Testis (tissue), 3 donors: ENCODE measurements around the gene SLC26A8. TPM values are rescaled to one million over a fixed set of nuclear protein-coding genes. Genes with fewer than 3 reads are reported as not detected.

Source experiments
- DNase-seq: peaks from one replicate; pipeline ENCODE4 v3.0.0-alpha.2; 2019
- H3K27ac ChIP-seq, 2 donors: fragments of 200-600 bp; sonication (generic); one replicate each; pipeline ENCODE4 v1.5.1; 2019
- H3K27me3 ChIP-seq: fragments of 200-600 bp; sonication (generic); one replicate; pipeline ENCODE4 v1.5.1; 2019
- H3K36me3 ChIP-seq: fragments of 200-600 bp; sonication (generic); one replicate; pipeline ENCODE4 v1.5.1; 2017; ENCODE audit warnings: low read depth; ENCODE audit errors: missing control alignments
- H3K4me1 ChIP-seq: fragments of 200-600 bp; sonication (generic); one replicate; pipeline ENCODE4 v1.5.1; 2019
- H3K4me3 ChIP-seq, 2 donors: fragments of 200-600 bp; sonication (generic); one replicate each; pipeline ENCODE4 v1.5.1; 2017 to 2019
- H3K9me3 ChIP-seq: fragments of 200-600 bp; sonication (generic); one replicate; pipeline ENCODE4 v1.5.1; 2017
- CTCF ChIP-seq, 3 experiments: fragments of 450-650 bp in 2 of 3; fragments of 200-600 bp in 1 of 3; sonication (generic) in 1 of 3; IDR thresholded peaks; one replicate each; pipeline ENCODE4 v1.5.1; 2016 to 2019; ENCODE audit warnings: antibody characterized with exemption in 3 of 3, mild to moderate bottlenecking in 2 of 3, moderate library complexity in 1 of 3
- POLR2A ChIP-seq: fragments of 450-650 bp; IDR thresholded peaks from one replicate; pipeline ENCODE4 v1.6.1; 2017; ENCODE audit warnings: antibody characterized with exemption, mild to moderate bottlenecking, moderate library complexity
- WGBS, 2 donors: methylation state at CpG; one replicate each; pipeline ENCODE4 v1.1.5; 2018; 5-methylcytosine and 5-hydroxymethylcytosine counted together
- intact Hi-C: fragments of 100-400 bp; cut with DNase I; formaldehyde crosslinking; loops from one replicate; pipeline ENCODE4 v1.15.1; 2023; ENCODE audit warnings: low total_unique reads
- polyA plus RNA-seq: library from polyadenylated mRNA; stranded (reverse); fragments of 350-450 nt; fragmentation: Illumina TruSeq; extraction: RNeasy Lipid Tissue Mini Kit (QIAGEN cat#74804); gene quantifications from one replicate; pipeline ENCODE4 v1.2.3, GENCODE V29; 2014; ENCODE audit warnings: low read depth, low replicate concordance; ENCODE audit not compliant: insufficient read depth
- total RNA-seq, 2 donors: library from RNA; depleted of rRNA; stranded (reverse); fragments of >200 nt; gene quantifications; one replicate each; pipeline ENCODE4 v1.2.3, GENCODE V29; 2016

The SLC26A8 gene
- total and polyA plus RNA-seq, 3 donors from 2014 or later, result 52.0 to 160 (median 66.9) TPM

- TF ChIP-seq POLR2A (no peak), CTCF (IDR thresholded peaks at IDR 0.05) (no peak)
- intact Hi-C loops, result no loop called here
- Histone ChIP-seq H3K4me1 (no peaks in the 10 kb centered on the region), H3K36me3 (no peaks in the 10 kb centered on the region), H3K9me3 (no peaks in the 10 kb centered on the region), H3K4me3 (no peak overlapping the region), H3K27ac (no peak overlapping the region), H3K27me3 (no peaks in the 10 kb centered on the region)
- DNase-seq, result no peak
- WGBS, 2 donors, result 95% methylated on average over 12 of the region's 12 CpGs
Observed at GRCh38 chr6:36042618-36043260, 18.3 kb upstream of the SLC26A8 start.

GRCh38 chr6:36040958-36041357, 16.5 kb upstream of the SLC26A8 start:
- no peaks in the 10 kb centered on the region for H3K36me3 ChIP-seq
- H3K4me1 ChIP-seq, result peaks cover 4% of the 10 kb centered on the region
- no peak overlapping the region for H3K27ac ChIP-seq
- no peak overlapping the region for H3K4me3 ChIP-seq
- TF ChIP-seq POLR2A, result no peak
- no peaks in the 10 kb centered on the region for H3K9me3 ChIP-seq
- no peaks in the 10 kb centered on the region for H3K27me3 ChIP-seq
- no peak for DNase-seq
- intact Hi-C loops, result no loop called here

GRCh38 chr6:36039112-36039511, 14.7 kb upstream of the SLC26A8 start:
- intact Hi-C loops, result no loop called here
- no peak for DNase-seq
- Histone ChIP-seq H3K36me3 (no peaks in the 10 kb centered on the region), H3K27me3 (no peaks in the 10 kb centered on the region), H3K9me3 (no peaks in the 10 kb centered on the region), H3K4me3 (no peak overlapping the region), H3K27ac (no peak overlapping the region), H3K4me1 (peaks cover 4% of the 10 kb centered on the region)
- no peak for TF ChIP-seq POLR2A
- no peak for TF ChIP-seq CTCF (IDR thresholded peaks at IDR 0.05)

GRCh38 chr6:36038120-36038876, 13.9 kb upstream of the SLC26A8 start:
- no peaks in the 10 kb centered on the region for H3K27me3 ChIP-seq
- H3K27ac ChIP-seq, result no peak overlapping the region
- DNase-seq, result peak; percentile 33
- H3K36me3 ChIP-seq, result no peaks in the 10 kb centered on the region
- H3K4me3 ChIP-seq, result no peak overlapping the region
- 57 to 72% methylated on average over 4 of the region's 4 CpGs for WGBS, 2 donors
- intact Hi-C loops, result no loop called here
- no peaks in the 10 kb centered on the region for H3K9me3 ChIP-seq
- TF ChIP-seq POLR2A (no peak), CTCF (IDR thresholded peaks at IDR 0.05) (no peak)
- H3K4me1 ChIP-seq, result peaks cover 4% of the 10 kb centered on the region

- Histone ChIP-seq H3K27ac (no peak overlapping the region), H3K4me1 (peaks cover 10% of the 10 kb centered on the region), H3K27me3 (no peaks in the 10 kb centered on the region), H3K36me3 (no peaks in the 10 kb centered on the region), H3K4me3 (no peak overlapping the region), H3K9me3 (no peaks in the 10 kb centered on the region)
- intact Hi-C loops, result no loop called here
- no peak for TF ChIP-seq CTCF (IDR thresholded peaks at IDR 0.05)
- no peak for TF ChIP-seq POLR2A
- 55 to 65% methylated on average over 4 of the region's 4 CpGs for WGBS, 2 donors
- no peak for DNase-seq
Observed at GRCh38 chr6:36035225-36035624, 10.8 kb upstream of the SLC26A8 start.
